Measurements from ENCODE around the gene SDCCAG8.

DNA sequence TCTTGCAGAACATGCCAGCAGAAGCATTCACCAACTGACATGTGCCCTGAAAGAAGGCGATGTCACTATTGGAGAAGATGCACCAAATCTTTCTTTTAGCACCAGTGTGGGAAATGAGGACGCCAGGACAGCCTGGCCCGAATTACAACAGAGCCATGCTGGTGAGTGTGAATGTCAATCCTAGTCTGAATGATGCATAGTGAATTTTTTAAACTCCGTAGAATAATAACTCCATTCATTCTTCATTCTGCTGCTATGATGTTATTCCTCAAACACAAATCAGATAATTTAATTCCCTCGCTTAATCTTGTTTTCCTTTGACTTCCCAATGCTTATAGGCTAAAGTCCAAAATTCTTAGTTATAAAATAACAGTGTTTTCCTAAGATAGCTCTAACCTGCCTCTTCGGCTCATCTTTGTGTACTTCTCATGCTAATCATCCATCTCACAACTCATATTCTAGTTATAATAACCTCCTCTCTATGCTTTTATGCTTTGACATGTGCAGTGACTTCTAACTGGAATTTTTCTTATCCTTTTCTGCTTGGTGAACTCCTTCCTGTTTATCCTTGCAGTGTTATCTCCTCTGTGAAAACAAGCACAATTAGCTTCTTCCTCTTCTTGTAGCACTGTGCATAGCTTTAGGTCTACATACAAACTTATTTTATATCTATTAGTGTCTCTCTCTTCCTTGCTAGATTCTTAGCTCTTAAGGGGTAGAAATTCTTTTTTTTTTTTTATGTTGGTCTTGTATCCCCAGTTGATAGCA lies 14.4 kb downstream of the SDCCAG8 start:
- no peak for TF ChIP-seq POLR2A (IDR thresholded peaks at IDR 0.05)
- TF ChIP-seq, protein P1, sequence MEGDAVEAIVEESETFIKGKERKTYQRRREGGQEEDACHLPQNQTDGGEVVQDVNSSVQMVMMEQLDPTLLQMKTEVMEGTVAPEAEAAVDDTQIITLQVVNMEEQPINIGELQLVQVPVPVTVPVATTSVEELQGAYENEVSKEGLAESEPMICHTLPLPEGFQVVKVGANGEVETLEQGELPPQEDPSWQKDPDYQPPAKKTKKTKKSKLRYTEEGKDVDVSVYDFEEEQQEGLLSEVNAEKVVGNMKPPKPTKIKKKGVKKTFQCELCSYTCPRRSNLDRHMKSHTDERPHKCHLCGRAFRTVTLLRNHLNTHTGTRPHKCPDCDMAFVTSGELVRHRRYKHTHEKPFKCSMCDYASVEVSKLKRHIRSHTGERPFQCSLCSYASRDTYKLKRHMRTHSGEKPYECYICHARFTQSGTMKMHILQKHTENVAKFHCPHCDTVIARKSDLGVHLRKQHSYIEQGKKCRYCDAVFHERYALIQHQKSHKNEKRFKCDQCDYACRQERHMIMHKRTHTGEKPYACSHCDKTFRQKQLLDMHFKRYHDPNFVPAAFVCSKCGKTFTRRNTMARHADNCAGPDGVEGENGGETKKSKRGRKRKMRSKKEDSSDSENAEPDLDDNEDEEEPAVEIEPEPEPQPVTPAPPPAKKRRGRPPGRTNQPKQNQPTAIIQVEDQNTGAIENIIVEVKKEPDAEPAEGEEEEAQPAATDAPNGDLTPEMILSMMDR (IDR thresholded peaks at IDR 0.05): no peak
